Stimulated activated CD8-positive, alpha-beta memory T cell treated with anti-CD3 and anti-CD28 coated beads, Interleukin-4, amount 100 ng/mL, for 4 hours (primary cell): ENCODE measurements around the gene SNPH.
"Not testable (repeated sequence)": the region's sequence is repeated elsewhere in the genome, so short reads cannot be mapped to it uniquely, and the experiment has no call there.

Source experiments
- DNase-seq, 2 donors: peaks; one replicate each; pipeline ENCODE4 v3.0.0-alpha.2; 2020; ENCODE audit warnings: low read depth in 2 of 2, low spot score in 1 of 2

The SNPH gene

GRCh38 chr20:1336699-1337367 is 70.7 kb downstream of the SNPH start:
- no peak for DNase-seq

DNA sequence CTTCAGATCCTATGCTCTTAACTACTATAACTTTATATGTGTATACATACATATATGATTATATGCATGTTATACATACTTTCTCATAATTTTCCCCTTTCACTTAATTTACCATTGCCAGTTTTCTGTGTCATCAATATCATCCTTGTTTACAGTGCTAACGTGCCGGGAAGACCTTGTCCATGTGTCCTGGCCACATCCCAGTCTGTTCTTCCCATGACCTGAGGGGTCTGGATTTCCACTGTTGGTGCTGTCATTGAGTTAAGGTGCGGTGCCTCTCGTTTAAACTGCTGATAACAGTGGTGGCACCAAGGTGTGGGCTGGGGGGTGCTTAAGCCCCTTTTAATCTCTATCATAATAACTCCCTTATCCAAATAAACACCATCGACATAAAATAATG is 71.3 kb downstream of the SNPH start:
- DNase-seq: no peak

DNA sequence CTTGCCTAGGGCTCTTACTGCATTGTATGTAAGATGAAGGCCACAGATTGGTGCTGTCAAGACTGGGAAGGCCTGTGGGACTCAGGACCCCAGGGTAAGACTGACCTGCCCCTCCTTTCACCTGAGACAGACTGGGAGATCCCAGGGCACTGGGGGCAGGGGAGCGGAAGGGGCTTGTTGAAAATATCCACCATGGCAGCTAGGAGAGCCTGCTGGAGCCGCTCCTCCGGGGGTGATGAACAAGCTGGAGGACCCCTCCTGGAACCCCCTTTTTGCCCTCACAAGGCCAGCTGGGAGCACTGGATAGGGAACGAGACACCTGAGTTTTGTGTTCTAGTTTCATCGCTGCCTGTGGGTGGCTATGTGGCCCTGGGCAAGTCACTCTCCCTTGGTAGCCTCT is 72.0 kb downstream of the SNPH start:
- DNase-seq: no peak

GRCh38 chr20:1338801-1339200 is 72.7 kb downstream of the SNPH start:
- no peak for DNase-seq

DNA sequence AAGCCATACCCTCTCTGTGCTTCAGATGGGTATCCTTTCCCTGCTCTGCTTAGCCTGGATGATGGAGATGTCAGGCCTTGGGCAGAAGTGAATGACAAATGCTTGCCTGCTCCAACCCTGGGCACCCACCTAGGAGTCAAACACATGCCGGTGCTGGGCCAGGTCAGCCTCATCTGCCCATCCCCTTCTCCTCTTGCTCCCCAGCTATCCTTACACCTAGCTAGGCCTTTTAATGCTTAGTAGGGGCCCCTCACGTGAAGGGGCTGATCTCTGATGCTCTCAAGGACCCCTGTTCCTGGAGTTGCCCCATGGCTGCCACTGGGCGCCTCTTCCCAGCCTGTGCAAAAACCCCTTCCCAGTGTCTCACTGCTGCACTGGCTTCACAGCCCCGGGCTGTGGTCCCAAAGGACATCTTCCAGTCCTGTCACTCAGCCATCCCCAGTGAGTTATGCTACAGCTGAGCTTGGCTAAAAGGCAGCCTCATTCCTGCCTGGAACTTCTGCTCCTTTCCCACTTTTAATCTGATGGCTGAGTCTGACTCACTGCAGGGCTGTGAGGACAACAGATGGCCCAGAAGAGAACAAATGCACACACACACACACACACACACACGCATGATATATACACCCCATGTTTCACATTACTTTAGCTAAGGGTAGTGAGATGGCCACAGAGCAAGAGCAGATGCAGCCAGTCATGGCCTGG is 75.6 kb downstream of the SNPH start:
- no peak for DNase-seq

GRCh38 chr20:1343446-1344124 is 77.5 kb downstream of the SNPH start:
- not testable (repeated sequence) for DNase-seq

DNA sequence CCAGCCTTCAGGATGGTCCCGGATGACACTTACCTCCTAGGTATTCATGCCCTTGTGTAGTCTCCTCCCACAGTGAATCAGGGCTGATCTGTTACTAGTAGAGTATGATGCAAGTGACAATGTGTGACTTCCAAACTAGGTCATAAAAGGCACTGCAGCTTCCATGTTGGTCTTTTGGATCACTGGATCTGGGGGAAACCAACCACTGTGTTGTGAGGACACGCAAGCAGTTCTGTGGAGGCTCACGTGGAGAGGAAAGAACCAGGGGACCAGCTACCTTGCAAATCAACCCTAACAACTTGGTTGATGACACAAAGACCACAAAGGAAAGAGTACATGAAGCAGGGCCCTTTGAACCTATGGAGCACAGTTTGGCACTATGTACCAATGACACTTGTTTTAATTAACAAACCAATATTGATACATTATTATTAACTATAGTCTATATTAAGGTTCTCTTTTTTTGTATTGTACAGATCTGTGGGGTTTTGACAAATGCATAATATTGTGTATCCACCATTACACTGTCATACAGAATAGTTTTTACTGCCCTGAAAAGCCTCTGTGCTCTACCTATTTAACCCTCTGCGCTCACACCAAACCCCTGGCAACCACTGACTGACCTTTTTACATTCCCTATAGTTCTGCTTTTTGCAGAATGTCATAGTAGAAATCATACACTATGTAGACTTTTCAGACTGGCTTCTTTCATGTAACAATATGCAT is 79.1 kb downstream of the SNPH start:
- no peak for DNase-seq

DNA sequence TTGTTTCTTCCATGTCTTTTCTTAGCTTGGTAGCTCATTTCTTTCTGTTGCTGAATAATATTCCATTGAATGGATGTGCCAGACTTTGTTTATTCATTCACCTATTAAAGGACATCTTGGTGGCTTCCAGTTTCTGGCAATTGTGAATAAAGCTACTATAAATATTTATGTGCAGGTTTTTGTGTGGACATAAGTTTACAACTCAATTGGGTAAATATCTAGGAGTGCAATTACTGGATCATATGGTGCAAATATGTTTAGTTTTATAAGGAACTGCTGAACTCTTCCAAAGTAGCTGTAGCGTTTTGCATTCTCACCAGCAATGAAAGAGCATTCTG is 79.6 kb downstream of the SNPH start:
- DNase-seq: no peak

- DNase-seq: no peak
These were observed 80.3 kb downstream of the SNPH start for GRCh38 chr20:1346315-1346969.

GRCh38 chr20:1353956-1354355 is 87.9 kb downstream of the SNPH start:
- DNase-seq: no peak

- no peak for DNase-seq
These were observed 92.0 kb downstream of the SNPH start for GRCh38 chr20:1357921-1358671.
